Astrocyte of the hippocampus (primary cell): Measurements from ENCODE around the gene ANKLE1.
A peak's percentile ranks its signal among the peaks of the same experiment; 100 is the strongest.

Experiments
- DNase-seq: peaks from one replicate; pipeline ENCODE4 v3.0.0; 2011; ENCODE audit warnings: low read depth, low spot score

The ANKLE1 gene

GRCh38 chr19:17281391-17282304 is at the start of gene ANKLE1:
Gene ANKLE1 (plus strand): TSS chr19:17281901. CDS start chr19:17281921, 20 bp downstream.
- peak; percentile 54 for DNase-seq

GRCh38 chr19:17232258-17232657 is 49.4 kb upstream of the ANKLE1 start:
- DNase-seq: no peak

GRCh38 chr19:17234911-17235299 is 46.8 kb upstream of the ANKLE1 start:
- peak; percentile 62 for DNase-seq

- DNase-seq: peak; percentile 91
These were observed 46.3 kb upstream of the ANKLE1 start for GRCh38 chr19:17235300-17235970.

- no peak for DNase-seq
These were observed 45.5 kb upstream of the ANKLE1 start for GRCh38 chr19:17235971-17236777.

- no peak for DNase-seq
These were observed 44.7 kb upstream of the ANKLE1 start for GRCh38 chr19:17236811-17237543.

GRCh38 chr19:17237747-17238706 is 43.7 kb upstream of the ANKLE1 start:
- no peak for DNase-seq

- DNase-seq: no peak
These were observed 41.5 kb upstream of the ANKLE1 start for GRCh38 chr19:17240062-17240752.

- DNase-seq: no peak
These were observed 40.8 kb upstream of the ANKLE1 start for GRCh38 chr19:17240826-17241399.

- no peak for DNase-seq
These were observed 39.1 kb upstream of the ANKLE1 start for GRCh38 chr19:17242431-17243208.

- no peak for DNase-seq
These were observed 38.4 kb upstream of the ANKLE1 start for GRCh38 chr19:17243211-17243829.

- peak; percentile 58 for DNase-seq
These were observed 37.7 kb upstream of the ANKLE1 start for GRCh38 chr19:17243830-17244617.

- DNase-seq: peak; percentile 32
These were observed 36.8 kb upstream of the ANKLE1 start for GRCh38 chr19:17244618-17245534.

- DNase-seq: no peak
These were observed 36.1 kb upstream of the ANKLE1 start, which contains the start of gene NR2F6 for GRCh38 chr19:17245535-17245984. Gene NR2F6 (minus strand): TSS chr19:17245919. CDS start chr19:17245220, 699 bp downstream.

GRCh38 chr19:17246681-17247425 is 34.8 kb upstream of the ANKLE1 start:
- no peak for DNase-seq
